Endodermal cell (in vitro differentiated cells): ENCODE measurements around the gene FREM3. TPM values are rescaled to one million over a fixed set of nuclear protein-coding genes. Genes with fewer than 3 reads are reported as not detected.
"Not testable (repeated sequence)": the region's sequence is repeated elsewhere in the genome, so short reads cannot be mapped to it uniquely, and the experiment has no call there.

Experiments
- DNase-seq: peaks from one replicate; pipeline ENCODE4 v3.0.0-alpha.2; 2017
- H3K27ac ChIP-seq: 2 replicates; pipeline ENCODE4 v1.5.1; 2013; ENCODE audit warnings: mild to moderate bottlenecking, low read depth, low read length, moderate library complexity
- H3K27me3 ChIP-seq: 2 replicates; pipeline ENCODE4 v1.6.1; 2013; ENCODE audit warnings: mild to moderate bottlenecking, low read length, moderate library complexity; ENCODE audit not compliant: insufficient read depth, control insufficient read depth, poor library complexity, severe bottlenecking
- H3K36me3 ChIP-seq: 2 replicates; pipeline ENCODE4 v1.7.0; 2013; ENCODE audit warnings: mild to moderate bottlenecking, low read length, moderate library complexity; ENCODE audit not compliant: control insufficient read depth, insufficient read depth
- H3K4me1 ChIP-seq: one replicate; pipeline ENCODE4 v1.7.0; 2013; ENCODE audit warnings: low read length; ENCODE audit not compliant: control insufficient read depth, insufficient read depth
- H3K4me3 ChIP-seq: 2 replicates; pipeline ENCODE4 v1.5.1; 2013; ENCODE audit warnings: mild to moderate bottlenecking, low read length, moderate library complexity
- H3K9ac ChIP-seq: 2 replicates; pipeline ENCODE4 v1.6.1; 2013; ENCODE audit warnings: mild to moderate bottlenecking, low read length, moderate library complexity; ENCODE audit not compliant: poor library complexity, severe bottlenecking; ENCODE audit errors: extremely low read depth
- H3K9me3 ChIP-seq: 2 replicates; pipeline ENCODE4 v1.6.1; 2013; ENCODE audit warnings: mild to moderate bottlenecking, low read length, moderate library complexity; ENCODE audit not compliant: control insufficient read depth
- H3K27ac Mint-ChIP-seq: 2 replicates; pipeline ENCODE4 v1.8.0; 2020; ENCODE audit warnings: mixed read lengths
- H3K27me3 Mint-ChIP-seq: 2 replicates; pipeline ENCODE4 v1.8.0; 2021; ENCODE audit warnings: mild to moderate bottlenecking, mixed read lengths; ENCODE audit not compliant: insufficient read depth
- H3K36me3 Mint-ChIP-seq: 2 replicates; pipeline ENCODE4 v1.8.0; 2020; ENCODE audit warnings: low read depth, mixed read lengths
- H3K4me1 Mint-ChIP-seq: 2 replicates; pipeline ENCODE4 v1.8.0; 2020; ENCODE audit warnings: mixed read lengths
- H3K4me3 Mint-ChIP-seq: 2 replicates; pipeline ENCODE4 v1.8.0; 2020; ENCODE audit warnings: mild to moderate bottlenecking, moderate library complexity, mixed read lengths
- H3K9me3 Mint-ChIP-seq: 2 replicates; pipeline ENCODE4 v1.8.0; 2020; ENCODE audit warnings: mild to moderate bottlenecking, mixed read lengths
- CTCF ChIP-seq: fragments of 200-600 bp; sonication (generic); conservative IDR thresholded peaks from 2 replicates; pipeline ENCODE4 v1.5.0; 2021; ENCODE audit warnings: antibody characterized with exemption, mild to moderate bottlenecking
- WGBS, 2 experiments: methylation state at CpG; one replicate each; pipeline versions ENCODE4 v1.1.5 to v1.1.7; 2013; ENCODE audit warnings: missing lambda C conversion rate in 2 of 2, mixed read lengths in 1 of 2; ENCODE audit not compliant: insufficient coverage in 1 of 2, insufficient read length in 1 of 2; 5-methylcytosine and 5-hydroxymethylcytosine counted together
- total RNA-seq, 2 donors: library from RNA; stranded (reverse); fragmentation: NEBNext Ultra II Directional in 1 of 2; extraction: Animal tissue kit (Norgen Biotek cat#: 25700) in 1 of 2; gene quantifications; 2 replicates in 1 of 2; 3 replicates in 1 of 2; pipeline ENCODE4 v1.2.1, GENCODE V29; 2021

FREM3 gene
- total RNA-seq, 2 donors from 2014 or later, result 0.13 to 0.20 TPM

- Mint-ChIP-seq H3K27ac (no peak overlapping the region), H3K27me3 (peaks cover 3% of the 10 kb centered on the region), H3K4me3 (no peak overlapping the region), H3K9me3 (peaks cover 12% of the 10 kb centered on the region), H3K4me1 (no peaks in the 10 kb centered on the region), H3K36me3 (no peaks in the 10 kb centered on the region)
- Histone ChIP-seq H3K4me1 (no peaks in the 10 kb centered on the region), H3K9ac (no peak overlapping the region), H3K36me3 (no peaks in the 10 kb centered on the region), H3K27ac (no peak overlapping the region), H3K27me3 (no peaks in the 10 kb centered on the region), H3K9me3 (no peaks in the 10 kb centered on the region), H3K4me3 (no peak overlapping the region)
- WGBS, 2 experiments, result 86 to 93% methylated on average over 1 of the region's 2 CpGs
- DNase-seq, result no peak
- no peak for TF ChIP-seq CTCF
Measured at GRCh38 chr4:143679434-143679833, 21.0 kb downstream of the FREM3 start.

GRCh38 chr4:143673629-143674028, 26.8 kb downstream of the FREM3 start:
- not testable (repeated sequence) for DNase-seq, H3K27ac ChIP-seq, H3K36me3 ChIP-seq, H3K4me3 Mint-ChIP-seq, H3K4me1 Mint-ChIP-seq, H3K4me3 ChIP-seq, H3K27ac Mint-ChIP-seq, H3K27me3 ChIP-seq, H3K4me1 ChIP-seq, H3K9ac ChIP-seq, H3K36me3 Mint-ChIP-seq, H3K27me3 Mint-ChIP-seq, H3K9me3 ChIP-seq
- WGBS, 2 experiments, result 93 to 94% methylated on average over 5 to 9 of the region's 9 CpGs
- peaks cover 27% of the 10 kb centered on the region for H3K9me3 Mint-ChIP-seq

GRCh38 chr4:143668930-143669552, 31.4 kb downstream of the FREM3 start:
- no peak for DNase-seq
- no peak overlapping the region for H3K4me3 ChIP-seq
- 89 to 90% methylated on average over 8 to 9 of the region's 9 CpGs for WGBS, 2 experiments
- TF ChIP-seq CTCF, result no peak
- H3K9ac ChIP-seq, result no peak overlapping the region
- no peaks in the 10 kb centered on the region for H3K4me1 ChIP-seq
- H3K36me3 Mint-ChIP-seq, result no peaks in the 10 kb centered on the region
- no peak overlapping the region for H3K27ac ChIP-seq
- no peaks in the 10 kb centered on the region for H3K36me3 ChIP-seq
- no peak overlapping the region for H3K4me3 Mint-ChIP-seq
- no peak overlapping the region for H3K27ac Mint-ChIP-seq
- peaks cover 24% of the 10 kb centered on the region for H3K9me3 Mint-ChIP-seq
- H3K27me3 Mint-ChIP-seq, result no peaks in the 10 kb centered on the region
- no peaks in the 10 kb centered on the region for H3K27me3 ChIP-seq
- no peaks in the 10 kb centered on the region for H3K9me3 ChIP-seq
- no peaks in the 10 kb centered on the region for H3K4me1 Mint-ChIP-seq

- no peak overlapping the region for H3K4me3 Mint-ChIP-seq
- Histone ChIP-seq H3K36me3 (no peaks in the 10 kb centered on the region), H3K4me3 (no peak overlapping the region), H3K9me3 (no peaks in the 10 kb centered on the region), H3K9ac (no peak overlapping the region), H3K27me3 (no peaks in the 10 kb centered on the region), H3K4me1 (no peaks in the 10 kb centered on the region), H3K27ac (no peak overlapping the region)
- DNase-seq, result no peak
- no peaks in the 10 kb centered on the region for H3K36me3 Mint-ChIP-seq
- H3K27ac Mint-ChIP-seq, result no peak overlapping the region
- no peak for TF ChIP-seq CTCF
- H3K4me1 Mint-ChIP-seq, result no peaks in the 10 kb centered on the region
- WGBS, 2 experiments, result 92 to 100% methylated on average over 4 of the region's 4 CpGs
- H3K9me3 Mint-ChIP-seq, result peaks cover 23% of the 10 kb centered on the region
- no peaks in the 10 kb centered on the region for H3K27me3 Mint-ChIP-seq
Measured at GRCh38 chr4:143667461-143667860, 33.0 kb downstream of the FREM3 start.
